Panc1 (cell line): ENCODE results near the gene GRIN2A. TPM values are rescaled to one million over a fixed set of nuclear protein-coding genes. Genes with fewer than 3 reads are reported as not detected.

ENCODE experiments used
- ATAC-seq: fragments of 200-7000 bp; cut with Tn5 transposase; 2 replicates; pipeline ENCODE4 v1.9.1; 2020; ENCODE audit warnings: mild to moderate bottlenecking, moderate library complexity
- BruUV-seq: library from RNA; stranded (reverse); fragments of 400-500 nt; replicated peaks from 2 replicates; lab custom pipeline; 2021; lab: Mats Ljungman, UMichigan
- CTCF ChIA-PET: fragments of 300-600 bp; sonication (Branson Sonifier 250); formaldehyde crosslinking; loops from one replicate; lab custom pipeline; 2022; ENCODE audit warnings: antibody characterized with exemption; lab: Charles Lee
- POLR2A ChIA-PET: fragments of 300-600 bp; sonication (Branson Sonifier 250); formaldehyde crosslinking; loops from one replicate; lab custom pipeline; 2022; ENCODE audit warnings: antibody characterized with exemption; lab: Charles Lee
- DNase-seq: peaks from one replicate; pipeline ENCODE4 v3.0.0-alpha.2; 2010; ENCODE audit warnings: low read depth, low spot score
- H3K27ac ChIP-seq: 2 replicates; pipeline ENCODE4 v1.5.1; 2011; ENCODE audit warnings: mild to moderate bottlenecking, low read length, inconsistent platforms
- H3K27me3 ChIP-seq: fragments of 200-500 bp; sonication (Bioruptor generic); 2 replicates; pipeline ENCODE4 v1.6.0; 2014; ENCODE audit warnings: low read length, inconsistent platforms; ENCODE audit not compliant: control insufficient read depth, insufficient read depth
- H3K36me3 ChIP-seq: fragments of 200-500 bp; sonication (Bioruptor generic); 2 replicates; pipeline ENCODE4 v1.5.1; 2014; ENCODE audit warnings: inconsistent platforms, mild to moderate bottlenecking, low read length, moderate library complexity; ENCODE audit not compliant: control insufficient read depth, insufficient read depth
- H3K4me1 ChIP-seq: 2 replicates; pipeline ENCODE4 v1.5.1; 2011; ENCODE audit warnings: inconsistent platforms, mild to moderate bottlenecking, low read length, moderate library complexity; ENCODE audit not compliant: control insufficient read depth, insufficient read depth
- H3K4me3 ChIP-seq, 2 experiments: 2 replicates each; pipeline ENCODE4 v1.5.1; 2011 to 2012; ENCODE audit warnings: low read depth in 2 of 2, low read length in 2 of 2, mild to moderate bottlenecking in 2 of 2, inconsistent platforms in 1 of 2, moderate library complexity in 1 of 2
- H3K9me3 ChIP-seq: fragments of 200-500 bp; sonication (Bioruptor generic); 2 replicates; pipeline ENCODE4 v1.5.1; 2014; ENCODE audit warnings: low read depth, mild to moderate bottlenecking, inconsistent platforms, low read length, moderate library complexity; ENCODE audit not compliant: control insufficient read depth, insufficient read depth
- CTCF ChIP-seq: fragments of 450-650 bp; IDR thresholded peaks from 2 replicates; pipeline ENCODE4 v1.5.1; 2017; ENCODE audit warnings: mild to moderate bottlenecking
- POLR2AphosphoS5 ChIP-seq: IDR thresholded peaks from 2 replicates; pipeline ENCODE4 v1.6.1; 2012; ENCODE audit warnings: mild to moderate bottlenecking, low read depth, low read length, moderate library complexity
- REST ChIP-seq, 2 experiments: IDR thresholded peaks; 2 replicates each; pipeline ENCODE4 v1.6.1; 2011 to 2012; ENCODE audit warnings: low read depth in 2 of 2, control low read depth in 1 of 2, low read length in 1 of 2, mild to moderate bottlenecking in 1 of 2, moderate library complexity in 1 of 2; ENCODE audit not compliant: insufficient read depth in 1 of 2
- SIN3A ChIP-seq: IDR thresholded peaks from 2 replicates; pipeline ENCODE4 v1.6.1; 2012; ENCODE audit warnings: low read depth, mild to moderate bottlenecking, low read length, moderate library complexity, borderline replicate concordance; ENCODE audit not compliant: insufficient read depth
- TCF7L2 ChIP-seq: IDR thresholded peaks from 2 replicates; pipeline ENCODE4 v1.6.1; 2011; ENCODE audit warnings: mild to moderate bottlenecking, low read depth, low read length, inconsistent platforms
- in situ Hi-C: cut with HindIII; loops from 2 replicates; pipeline ENCODE4 v1.10.0; 2016; ENCODE audit warnings: low sequenced_read_pairs, low pct_unique_long_range_greater_than_20kb
- intact Hi-C: fragments of 100-400 bp; cut with micrococcal nuclease; formaldehyde crosslinking; loops from one replicate; pipeline ENCODE4 v1.10.0; 2022; ENCODE audit not compliant: unreplicated experiment
- total RNA-seq: library from RNA; stranded (reverse); gene quantifications from one replicate; pipeline ENCODE4 v1.2.1, GENCODE V29; 2021; ENCODE audit not compliant: unreplicated experiment

The GRIN2A gene
- total RNA-seq, 1 experiment from 2014 or later = 12.3 TPM

- intact Hi-C loops = no loop called here
- Histone ChIP-seq H3K27me3 (no peaks in the 10 kb centered on the region), H3K27ac (no peak overlapping the region), H3K9me3 (no peaks in the 10 kb centered on the region), H3K4me3 (no peak overlapping the region), H3K4me1 (no peaks in the 10 kb centered on the region), H3K36me3 (no peaks in the 10 kb centered on the region)
- CTCF ChIA-PET = no interaction called here
- POLR2A ChIA-PET = no interaction called here
- ATAC-seq = no peak
- DNase-seq = no peak
- no TSS peak for BruUV-seq
- in situ Hi-C loops = no loop called here
- TF ChIP-seq CTCF (no peak), TCF7L2 (no peak), POLR2AphosphoS5 (no peak), REST (IDR thresholded peaks at IDR 0.05; ENCODE audit: insufficient read depth in 1 of 2, low read depth in 2 of 2, low read length in 1 of 2) (no peak), SIN3A (no peak)
These were observed 226.6 kb downstream of the GRIN2A start for GRCh38 chr16:9955677-9956076.

DNA sequence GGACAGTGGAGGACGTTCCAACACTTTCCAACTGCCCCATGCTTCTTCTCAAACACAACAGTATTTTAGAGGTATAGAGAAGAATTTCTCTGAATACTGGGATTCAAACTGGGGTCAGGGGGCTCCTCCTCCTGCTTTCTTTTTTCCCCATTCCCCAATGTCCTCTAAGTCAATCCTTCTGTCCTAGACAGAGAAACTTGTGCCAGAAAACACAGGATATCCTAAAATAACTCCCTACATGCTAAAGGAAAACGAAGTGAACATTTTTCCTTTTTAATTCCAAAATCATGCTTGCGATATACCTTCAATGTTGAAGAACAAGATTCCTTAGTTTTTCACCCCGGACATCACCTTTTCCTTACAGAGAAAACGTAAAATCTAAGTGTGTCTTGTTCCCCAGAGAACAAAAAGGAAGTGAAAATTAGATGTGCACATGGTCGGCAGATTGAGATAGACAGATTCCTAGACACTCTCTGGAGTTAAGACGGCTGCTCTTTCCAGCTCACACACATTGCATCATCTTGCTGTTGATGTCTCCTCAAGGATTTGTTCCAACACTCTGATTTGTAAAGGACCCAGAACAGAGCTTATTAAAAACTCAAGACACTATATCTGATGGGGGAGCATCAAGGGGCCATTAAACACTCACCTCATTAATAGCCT, 228.2 kb downstream of the GRIN2A start:
- TF ChIP-seq TCF7L2 (no peak), SIN3A (no peak), CTCF (no peak), REST (IDR thresholded peaks at IDR 0.05; ENCODE audit: insufficient read depth in 1 of 2, low read depth in 2 of 2, low read length in 1 of 2) (no peak), POLR2AphosphoS5 (no peak)
- POLR2A ChIA-PET = no interaction called here
- no peaks in the 10 kb centered on the region for H3K4me1 ChIP-seq
- no peak overlapping the region for H3K4me3 ChIP-seq
- no peak overlapping the region for H3K27ac ChIP-seq
- H3K27me3 ChIP-seq = no peaks in the 10 kb centered on the region
- no peaks in the 10 kb centered on the region for H3K9me3 ChIP-seq
- intact Hi-C loops (no loop called here), in situ Hi-C loops (no loop called here)
- no peaks in the 10 kb centered on the region for H3K36me3 ChIP-seq
- CTCF ChIA-PET = no interaction called here
- BruUV-seq = no TSS peak
- ATAC-seq (no peak), DNase-seq (no peak)
